Naive thymus-derived CD4-positive, alpha-beta T cell (primary cell): ENCODE data around the gene RAB8B. TPM values are rescaled to one million over a fixed set of nuclear protein-coding genes. Genes with fewer than 3 reads are reported as not detected.

Experiments
- ATAC-seq: fragments of 150-1000 bp; cut with Tn5 transposase; 2 replicates; pipeline ENCODE4 v1.10.0; 2021; ENCODE audit warnings: mild to moderate bottlenecking, moderate library complexity
- CTCF ChIA-PET: fragments of 350-600 bp; sonication (Branson Sonifier 250); formaldehyde crosslinking; loops from one replicate; lab custom pipeline; 2021; ENCODE audit warnings: antibody characterized with exemption; lab: Charles Lee
- POLR2A ChIA-PET: fragments of 350-600 bp; sonication (Branson Sonifier 250); formaldehyde crosslinking; loops from one replicate; lab custom pipeline; 2021; ENCODE audit warnings: antibody characterized with exemption, inconsistent platforms; lab: Charles Lee
- DNase-seq, 9 donors: peaks; one replicate each; pipeline versions ENCODE4 v3.0.0 to v3.0.0-alpha.2; 2020 to 2022; ENCODE audit warnings: mixed read lengths in 1 of 9
- H3K27ac ChIP-seq: one replicate; pipeline ENCODE4 v1.7.0; 2013; ENCODE audit warnings: mild to moderate bottlenecking, low read depth, low read length, moderate library complexity
- H3K27me3 ChIP-seq, 2 donors: one replicate each; pipeline ENCODE4 v1.7.0; 2013; ENCODE audit warnings: low read length in 2 of 2, mild to moderate bottlenecking in 2 of 2, moderate library complexity in 2 of 2; ENCODE audit not compliant: control insufficient read depth in 2 of 2, insufficient read depth in 2 of 2
- H3K36me3 ChIP-seq, 3 experiments: 1 replicate in 2 of 3; 2 replicates in 1 of 3; pipeline ENCODE4 v1.7.0; 2013; ENCODE audit warnings: low read length in 3 of 3, mild to moderate bottlenecking in 3 of 3, moderate library complexity in 1 of 3; ENCODE audit not compliant: insufficient read depth in 3 of 3, control insufficient read depth in 2 of 3
- H3K4me1 ChIP-seq, 2 donors: one replicate each; pipeline ENCODE4 v1.7.0; 2013; ENCODE audit warnings: low read length in 2 of 2, mild to moderate bottlenecking in 2 of 2, moderate library complexity in 1 of 2; ENCODE audit not compliant: control insufficient read depth in 2 of 2, insufficient read depth in 2 of 2
- H3K4me3 ChIP-seq: 2 replicates; pipeline ENCODE4 v1.7.0; 2013; ENCODE audit warnings: mild to moderate bottlenecking, low read length
- H3K9me3 ChIP-seq, 3 experiments: 1 replicate in 2 of 3; 2 replicates in 1 of 3; pipeline ENCODE4 v1.7.0; 2013; ENCODE audit warnings: low read length in 3 of 3; ENCODE audit not compliant: control insufficient read depth in 2 of 3
- H3K27ac Mint-ChIP-seq, 9 donors: one replicate each; pipeline ENCODE4 v1.8.0; 2020 to 2022; ENCODE audit warnings: mixed read lengths in 9 of 9, mild to moderate bottlenecking in 8 of 9, moderate library complexity in 5 of 9, inconsistent platforms in 2 of 9
- H3K27me3 Mint-ChIP-seq, 5 donors: one replicate each; pipeline ENCODE4 v1.8.0; 2021 to 2022; ENCODE audit warnings: mixed read lengths in 5 of 5, mild to moderate bottlenecking in 1 of 5
- H3K36me3 Mint-ChIP-seq, 5 donors: one replicate each; pipeline ENCODE4 v1.8.0; 2020 to 2022; ENCODE audit warnings: mixed read lengths in 5 of 5, mild to moderate bottlenecking in 3 of 5, inconsistent platforms in 1 of 5
- H3K4me1 Mint-ChIP-seq, 7 donors: one replicate each; pipeline ENCODE4 v1.8.0; 2020 to 2022; ENCODE audit warnings: mixed read lengths in 7 of 7, mild to moderate bottlenecking in 3 of 7, inconsistent platforms in 1 of 7
- H3K4me3 Mint-ChIP-seq, 10 donors: one replicate each; pipeline ENCODE4 v1.8.0; 2020 to 2022; ENCODE audit warnings: mild to moderate bottlenecking in 10 of 10, mixed read lengths in 10 of 10, moderate library complexity in 6 of 10, inconsistent platforms in 2 of 10
- H3K9me3 Mint-ChIP-seq, 11 donors: one replicate each; pipeline ENCODE4 v1.8.0; 2020 to 2022; ENCODE audit warnings: mixed read lengths in 11 of 11, mild to moderate bottlenecking in 4 of 11, inconsistent platforms in 1 of 11, moderate library complexity in 1 of 11
- intact Hi-C, 2 donors: fragments of 100-400 bp; cut with micrococcal nuclease; formaldehyde crosslinking; loops; one replicate each; pipeline ENCODE4 v1.15.1; 2023
- polyA plus RNA-seq, 2 donors: library from polyadenylated mRNA; unstranded; fragments of 300-500 nt; fragmentation: Illumina TruSeq; gene quantifications; one replicate each; pipeline ENCODE4 v1.2.3, GENCODE V29; 2021
- total RNA-seq, 6 experiments: library from RNA in 5 of 6; stranded (reverse) in 5 of 6; gene quantifications; 1 replicate in 5 of 6; 2 replicates in 1 of 6; pipeline ENCODE4 v1.2.3 and lab custom pipeline; 2021 to 2026

The RAB8B gene
- total and polyA plus RNA-seq, 7 experiments from 2014 or later = 30.4 to 100 (median 60.6) TPM

GRCh38 chr15:63314409-63314808, 125.0 kb downstream of the RAB8B start:
- DNase-seq (no peak), ATAC-seq (no peak)
- Mint-ChIP-seq H3K9me3 (peaks cover 0 to 9% (median 0%) of the 10 kb centered on the region in 11 donors), H3K27ac (peak overlapping the region in 1 of 9 donors; percentile 25), H3K27me3 (peaks cover 0 to 28% (median 0%) of the 10 kb centered on the region in 5 donors), H3K4me1 (no peaks in the 10 kb centered on the region), H3K4me3 (no peak overlapping the region), H3K36me3 (peaks cover 0 to 12% (median 10%) of the 10 kb centered on the region in 5 donors)
- intact Hi-C loops = no loop called here
- CTCF ChIA-PET = no interaction called here
- no peaks in the 10 kb centered on the region for H3K4me1 ChIP-seq
- no peaks in the 10 kb centered on the region for H3K27me3 ChIP-seq
- POLR2A ChIA-PET = no interaction called here
- H3K4me3 ChIP-seq = no peak overlapping the region
- no peak overlapping the region for H3K27ac ChIP-seq
- no peaks in the 10 kb centered on the region for H3K36me3 ChIP-seq
- no peaks in the 10 kb centered on the region for H3K9me3 ChIP-seq

Other genes starting within 250 kb of the RAB8B start
- gene TPM1, start 146.9 kb upstream of the RAB8B start, total RNA-seq = 10 to 100 TPM in 4 of 5 experiments, 1 to 10 TPM in 1; 6.0 to 24.7 (median 19.2) TPM
- 10 to 100 TPM in 1 of 2 donors, 1 to 10 TPM in 1; 8.6 to 10.9 TPM for gene TPM1, start 146.9 kb upstream of the RAB8B start, polyA plus RNA-seq
- 10 to 100 TPM in 4 of 5 experiments, 1 to 10 TPM in 1; 9.8 to 23.2 (median 10.7) TPM for gene LACTB, start 67.7 kb upstream of the RAB8B start, total RNA-seq
- gene LACTB, start 67.7 kb upstream of the RAB8B start, polyA plus RNA-seq = 10 to 100 TPM in 1 of 2 donors, 1 to 10 TPM in 1; 8.2 to 10.3 TPM
- 100 to 1,000 TPM in 3 of 5 experiments, 10 to 100 TPM in 2; 38.7 to 248 (median 111) TPM for gene RPS27L, start 32.1 kb upstream of the RAB8B start, total RNA-seq
- gene RPS27L, start 32.1 kb upstream of the RAB8B start, polyA plus RNA-seq = 100 to 1,000 TPM in 1 of 2 donors, 10 to 100 TPM in 1; 86.8 to 224 TPM
- gene APH1B, start 88.0 kb downstream of the RAB8B start, total RNA-seq = 10 to 100 TPM in 4 of 5 experiments, 1 to 10 TPM in 1; 9.9 to 29.9 (median 17.6) TPM
- gene APH1B, start 88.0 kb downstream of the RAB8B start, polyA plus RNA-seq = 10 to 100 TPM; 10.9 to 11.4 TPM
- gene CA12, start 192.2 kb downstream of the RAB8B start, total RNA-seq = under 1 TPM in 1 of 5 experiments, not detected in 4; 0.02 TPM
- not detected for gene CA12, start 192.2 kb downstream of the RAB8B start, polyA plus RNA-seq